Central memory CD4-positive, alpha-beta T cell (primary cell): ENCODE results near the gene GDPGP1.

Experiments used
- DNase-seq: peaks from one replicate; pipeline ENCODE4 v3.0.0; 2022

Gene GDPGP1

DNA sequence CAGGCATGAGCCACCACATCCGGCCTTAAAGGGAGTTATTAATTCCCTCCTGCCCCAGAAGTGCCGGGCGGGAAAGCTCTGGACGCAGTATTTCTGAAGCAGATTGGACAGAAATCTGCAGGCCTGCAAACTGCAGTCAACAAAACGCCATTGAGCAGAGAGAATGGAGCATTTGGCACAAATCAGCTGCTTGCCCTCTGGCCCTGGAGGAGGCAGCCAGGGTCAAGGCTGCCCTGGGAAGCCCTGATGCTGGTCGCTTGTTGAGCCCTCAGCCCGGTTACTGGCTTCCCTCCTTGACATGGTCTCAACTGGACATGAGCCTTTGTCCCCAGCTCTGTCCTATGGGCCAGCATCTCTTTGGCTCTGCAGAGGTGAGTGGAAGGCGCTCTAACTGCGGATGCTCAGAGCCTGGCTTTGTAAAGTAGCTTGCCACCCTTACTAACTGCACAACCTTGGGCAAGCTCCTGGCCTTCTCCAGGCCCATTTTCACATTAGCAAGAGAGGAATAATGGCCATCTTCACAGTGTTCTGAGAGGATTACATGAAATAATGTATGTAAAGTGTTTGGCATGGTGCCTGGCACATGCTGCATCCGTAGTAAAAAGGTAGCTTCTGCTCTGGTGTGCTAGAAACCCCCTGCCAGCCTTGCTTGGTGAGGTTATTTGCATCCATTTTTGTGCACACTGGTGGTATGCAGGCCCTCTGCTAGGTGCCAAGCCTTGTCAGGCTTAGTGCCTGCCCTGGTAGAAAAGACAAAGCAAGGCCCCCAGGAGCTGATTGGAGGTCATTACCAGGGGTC lies 28.8 kb upstream of the GDPGP1 start:
- no peak for DNase-seq

DNA sequence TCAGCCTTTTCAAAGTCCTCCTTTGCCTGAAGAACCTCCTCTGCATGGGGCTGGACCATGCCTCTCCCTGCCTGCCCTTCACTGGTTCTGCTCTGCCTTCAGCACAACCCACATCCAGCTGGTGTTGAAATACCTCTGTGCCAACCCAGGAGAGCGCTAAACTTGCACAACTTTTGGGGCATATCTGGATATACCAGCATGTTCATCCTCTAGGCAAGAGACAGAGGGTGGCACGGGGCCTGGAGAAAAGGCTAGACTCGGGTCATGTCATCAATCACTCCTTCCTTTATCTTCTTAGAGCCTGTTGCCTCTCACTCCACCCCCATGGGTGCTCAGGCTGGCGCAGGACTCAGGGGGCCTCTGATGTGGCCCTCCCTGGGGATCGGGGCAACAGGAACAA lies 28.1 kb upstream of the GDPGP1 start:
- DNase-seq, result no peak

DNA sequence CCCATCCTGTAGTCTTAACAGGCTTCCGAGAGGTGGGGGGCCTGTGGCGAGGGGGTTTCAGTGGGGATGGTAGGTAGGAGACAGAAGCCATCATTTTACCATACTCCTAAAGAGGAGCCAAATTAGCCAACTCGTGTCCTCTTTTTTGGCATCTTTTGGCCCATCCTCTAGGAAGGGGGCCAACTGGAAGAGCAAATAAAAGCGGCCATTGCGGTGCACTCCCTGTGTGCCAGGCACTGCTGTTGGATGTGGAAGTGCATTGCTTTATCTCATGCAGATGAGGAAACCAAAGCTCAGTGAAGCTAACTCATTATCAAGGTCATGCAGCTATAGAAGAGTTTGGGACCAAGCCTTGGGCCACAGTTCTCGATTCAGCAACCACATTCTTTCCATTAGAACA lies 26.8 kb upstream of the GDPGP1 start:
- DNase-seq, result no peak

DNA sequence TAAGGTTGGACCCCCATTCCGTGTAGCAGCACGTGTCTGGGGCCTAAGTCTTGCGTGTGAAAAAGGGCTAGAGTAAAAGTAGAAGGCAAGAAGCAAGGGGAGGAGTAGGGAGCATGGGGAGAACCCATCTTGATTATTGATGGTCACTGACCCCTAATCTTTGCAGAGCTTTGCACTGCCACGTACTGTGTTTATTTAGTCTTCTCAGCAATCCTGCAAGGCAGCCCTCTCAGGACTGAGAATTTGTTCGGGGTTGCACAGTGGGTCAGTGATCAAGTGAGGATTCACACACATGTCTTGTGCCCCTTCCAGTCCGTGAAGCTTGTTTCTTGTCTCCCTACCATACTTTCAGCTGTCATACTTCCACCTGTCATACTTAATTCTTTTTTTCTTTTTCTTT lies 25.7 kb upstream of the GDPGP1 start:
- DNase-seq, result no peak

DNA sequence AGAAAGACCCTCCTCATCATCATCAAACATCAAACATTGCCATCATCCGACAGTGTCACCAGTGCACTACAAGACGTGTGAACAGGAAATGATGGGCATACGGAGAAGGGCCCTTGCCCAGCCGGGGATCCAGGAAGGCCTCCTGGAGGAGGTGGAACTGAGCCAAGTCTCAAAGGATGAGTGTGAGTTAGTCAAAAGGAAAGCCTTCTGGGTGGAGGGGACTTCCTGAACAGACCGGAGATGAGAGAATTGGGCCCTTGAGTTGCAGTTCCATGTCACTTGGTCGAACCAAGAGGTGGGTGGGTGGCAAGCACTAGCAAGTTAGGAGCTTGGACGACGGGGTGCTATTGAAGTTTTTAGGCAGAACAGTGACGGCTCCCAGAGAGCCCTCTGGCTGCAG lies 24.4 kb upstream of the GDPGP1 start:
- no peak for DNase-seq

DNA sequence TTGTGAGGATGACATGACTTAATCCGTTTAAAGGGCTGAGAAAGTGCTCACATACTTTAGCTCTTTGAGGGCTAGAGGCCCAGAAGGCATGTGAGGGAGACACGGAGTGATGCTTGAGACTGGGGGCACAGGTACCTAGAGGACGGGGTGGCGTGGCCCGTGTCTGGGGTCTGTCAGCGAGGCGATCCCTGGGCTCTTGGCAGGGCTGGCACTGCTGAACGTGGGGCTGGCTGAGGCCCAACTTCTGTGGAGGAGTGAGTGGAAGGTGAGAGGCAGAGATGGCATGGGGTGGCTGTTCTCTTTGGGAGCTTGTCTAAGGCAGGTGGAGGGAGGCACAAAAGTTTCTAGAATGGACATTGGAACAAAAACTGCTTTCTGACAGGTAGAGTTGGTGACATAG lies 23.4 kb upstream of the GDPGP1 start:
- no peak for DNase-seq

DNA sequence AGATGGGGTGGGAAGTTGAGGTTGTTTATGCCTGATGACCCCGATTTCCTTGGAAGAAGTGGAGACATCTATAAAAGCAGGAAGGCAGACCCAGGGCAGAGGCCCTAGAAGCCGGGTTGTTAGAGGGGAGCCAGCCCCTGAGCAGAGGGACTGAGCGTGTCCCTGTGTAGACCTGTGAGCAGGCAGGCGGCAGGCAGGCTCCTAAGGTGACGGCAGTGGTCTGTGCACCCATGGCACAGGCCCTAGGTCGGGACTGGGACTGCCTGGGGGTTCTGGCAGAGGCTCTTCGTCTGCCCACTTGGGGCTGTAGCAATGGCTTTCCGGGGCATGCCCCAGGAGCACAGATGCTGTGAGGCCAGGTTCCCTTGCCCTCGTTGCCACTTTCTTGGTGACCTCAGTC lies 23.0 kb upstream of the GDPGP1 start:
- no peak for DNase-seq

DNA sequence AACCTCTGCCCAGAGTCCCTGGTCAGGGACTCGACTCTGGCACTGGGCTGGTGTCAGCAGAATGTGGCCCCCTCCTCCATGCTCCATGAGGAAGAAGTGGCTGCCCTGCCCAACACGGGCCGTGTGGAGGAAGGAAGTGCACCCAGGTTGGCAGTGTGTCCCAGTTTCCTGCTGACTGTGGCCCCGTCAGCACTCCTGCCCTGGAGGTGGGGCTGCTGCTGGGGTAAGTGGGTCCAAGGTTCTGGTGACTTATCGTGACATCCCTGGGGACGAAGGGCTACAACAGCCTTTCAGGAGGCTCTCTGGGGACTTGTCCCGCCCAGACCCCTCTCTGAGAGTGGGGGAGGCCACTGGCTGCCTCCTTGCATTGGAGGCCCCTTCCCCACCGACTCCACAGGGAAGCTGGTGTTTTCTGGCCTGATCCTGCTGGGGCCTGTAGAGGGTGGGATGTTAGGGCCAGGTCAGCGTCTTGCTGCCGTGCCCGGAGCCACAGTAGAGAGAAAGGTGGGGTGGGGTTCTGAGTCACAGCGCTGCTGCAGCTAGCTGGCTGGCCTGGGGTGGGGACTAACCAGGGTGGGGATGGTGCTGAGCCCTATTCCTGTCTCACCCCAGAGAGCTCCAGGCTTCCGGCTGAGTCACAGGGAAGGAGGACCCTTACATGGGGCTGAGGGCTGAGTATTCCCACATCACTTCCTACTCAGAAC lies 22.4 kb upstream of the GDPGP1 start:
- no peak for DNase-seq

DNA sequence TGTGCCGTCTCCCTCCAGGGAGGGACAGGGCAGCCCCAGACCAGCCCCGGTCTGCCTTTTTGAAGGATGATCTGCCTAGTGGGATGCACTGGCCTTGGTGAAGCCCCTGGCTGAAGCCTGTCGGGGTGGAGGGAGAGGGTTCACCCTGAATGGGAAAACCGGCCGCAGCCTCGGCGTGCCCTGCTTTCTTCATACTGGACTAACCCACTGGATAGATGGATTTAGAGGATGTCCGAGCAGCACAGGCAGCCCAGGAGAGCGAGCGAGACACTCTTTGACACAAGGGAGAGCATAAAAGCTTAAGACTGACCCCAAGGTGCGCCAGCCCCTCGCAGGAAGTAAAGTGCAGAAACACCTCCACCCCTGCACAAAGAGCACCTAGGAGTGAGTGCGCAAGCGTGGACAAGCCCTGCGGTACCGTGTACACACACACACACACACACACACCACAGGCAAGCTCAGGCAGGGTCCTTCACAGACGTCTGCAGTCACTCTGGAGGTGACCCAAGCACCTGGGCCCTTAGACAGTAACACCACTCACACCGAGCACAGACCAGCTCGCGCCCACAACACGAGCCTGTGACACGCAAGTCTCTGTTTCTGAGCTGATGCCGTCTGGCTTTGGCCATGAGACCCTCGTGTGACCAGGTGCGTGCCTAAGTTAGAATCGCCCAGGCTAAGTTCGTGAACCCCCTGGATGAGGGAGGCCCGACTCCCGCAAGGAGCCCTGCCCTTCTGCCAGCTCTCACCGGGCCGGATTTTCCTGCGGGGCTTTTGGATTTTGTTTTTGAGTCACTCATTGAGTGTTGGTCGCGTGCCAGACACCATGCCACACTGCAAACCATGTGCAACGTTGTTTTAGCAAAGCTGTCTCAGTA lies 21.5 kb upstream of the GDPGP1 start:
- no peak for DNase-seq

DNA sequence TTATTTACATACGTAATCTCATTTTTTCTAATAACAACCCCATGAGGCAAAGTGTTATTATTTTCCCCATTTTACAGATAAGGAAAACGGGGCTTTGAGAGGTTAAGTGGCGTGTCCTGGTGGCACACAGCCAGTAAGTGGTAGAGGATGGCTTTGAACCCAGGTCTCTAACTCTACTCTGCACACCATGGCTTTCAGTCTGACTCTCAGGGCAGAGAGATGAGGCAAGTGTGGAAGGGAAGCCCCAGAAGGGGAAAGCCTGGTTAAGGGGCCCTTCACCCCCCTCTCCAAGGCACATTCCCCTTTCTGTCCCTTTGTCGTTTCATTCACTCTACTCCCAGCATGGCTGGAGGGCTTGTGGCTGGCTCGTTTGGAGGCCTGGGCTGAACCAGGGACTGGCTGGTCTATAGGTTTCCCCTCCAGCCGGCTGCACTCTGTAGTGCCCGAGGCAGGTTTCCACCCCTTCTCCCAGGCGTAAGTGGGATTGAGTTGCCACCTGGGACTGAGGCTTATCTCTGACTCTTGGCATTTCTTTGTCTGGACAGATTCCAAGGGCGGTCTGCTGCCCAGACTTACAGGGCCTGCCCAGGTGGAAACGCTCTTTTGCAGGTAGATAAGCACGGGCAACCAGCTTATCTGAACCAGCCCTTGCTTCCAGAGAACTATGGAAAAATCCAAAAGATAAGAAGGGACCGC lies 20.7 kb upstream of the GDPGP1 start:
- DNase-seq, result no peak

DNA sequence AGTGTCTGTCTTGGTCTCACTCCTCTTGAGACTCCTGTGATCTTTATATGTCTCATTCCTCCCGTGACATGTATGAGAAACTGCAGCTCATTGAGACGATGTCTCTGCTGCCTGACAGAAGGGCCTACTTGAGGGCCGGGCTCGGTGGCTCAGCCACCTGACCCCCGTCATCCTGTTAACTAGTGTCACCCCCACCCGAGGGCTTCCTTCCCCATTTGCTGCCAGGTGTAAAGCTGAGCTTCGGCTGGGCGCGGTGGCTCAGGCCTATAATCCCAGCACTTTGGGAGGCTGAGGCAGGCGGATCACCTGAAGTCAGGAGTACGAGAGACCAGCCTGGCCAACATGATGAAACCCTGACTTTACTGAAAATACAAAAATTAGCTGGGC lies 20.2 kb upstream of the GDPGP1 start:
- DNase-seq, result no peak

DNA sequence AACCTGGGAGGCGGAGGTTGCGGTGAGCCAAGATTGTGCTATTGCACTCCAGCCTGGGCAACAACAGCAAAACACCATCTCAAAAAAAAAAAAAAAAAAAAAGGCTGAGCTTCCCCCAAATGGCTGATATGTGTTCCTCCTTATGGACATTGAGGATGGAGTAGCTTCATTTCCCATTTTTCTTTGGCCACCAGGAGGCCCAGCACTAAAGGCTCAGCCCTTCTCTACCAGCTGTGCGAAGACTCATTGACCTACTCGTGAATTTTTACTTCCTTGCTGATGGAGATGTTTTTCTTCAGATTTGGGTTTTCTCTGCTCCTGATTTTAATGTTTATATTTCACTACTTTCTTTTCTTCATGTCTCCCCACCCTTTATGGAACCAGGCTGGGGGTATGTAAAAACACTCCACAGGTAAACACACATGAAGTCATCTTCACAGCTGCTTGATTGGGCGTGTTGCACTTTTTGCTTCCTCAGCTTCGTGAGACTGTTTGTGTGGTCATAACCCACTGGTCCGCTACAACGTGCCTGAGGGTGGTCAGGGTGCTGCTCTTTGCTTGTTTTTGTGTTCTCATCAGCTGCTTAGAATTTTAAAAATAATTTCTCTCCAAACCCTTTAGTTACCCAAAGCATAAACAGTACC lies 19.3 kb upstream of the GDPGP1 start:
- no peak for DNase-seq

DNA sequence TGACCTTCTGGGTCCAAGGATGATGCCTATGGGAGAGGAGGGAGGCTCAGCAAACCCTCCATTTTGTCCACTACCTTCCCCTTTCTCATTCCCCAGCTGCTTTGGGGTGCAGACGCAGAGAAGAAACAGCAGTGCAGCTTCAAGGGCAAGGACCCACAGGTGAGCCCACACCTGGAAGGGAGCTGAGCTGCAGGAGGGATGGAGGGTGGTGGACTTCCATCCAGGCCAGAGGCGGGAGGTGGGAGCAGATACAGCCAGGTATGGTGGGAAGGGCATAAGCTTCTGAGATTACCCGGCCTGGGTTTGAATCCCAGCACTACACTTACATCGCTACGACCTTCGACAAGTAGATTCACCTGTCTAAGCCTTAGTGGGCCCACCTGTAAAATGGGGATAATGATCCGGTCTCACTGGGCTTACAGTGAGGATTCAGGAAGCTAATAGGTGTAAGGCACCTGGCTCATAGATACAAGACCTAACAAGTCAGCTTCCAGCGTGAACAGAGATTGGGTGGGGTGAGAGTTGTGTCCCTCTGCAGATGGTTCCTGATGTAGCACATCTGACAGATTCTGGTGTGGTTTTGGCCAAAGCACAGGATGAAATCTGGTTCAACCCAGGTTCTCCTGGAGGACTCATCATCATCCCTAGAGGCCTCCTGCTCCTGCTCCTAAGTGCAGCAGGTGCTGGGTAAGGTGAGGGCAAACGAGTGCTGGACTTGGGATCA lies 16.2 kb upstream of the GDPGP1 start:
- DNase-seq, result no peak

DNA sequence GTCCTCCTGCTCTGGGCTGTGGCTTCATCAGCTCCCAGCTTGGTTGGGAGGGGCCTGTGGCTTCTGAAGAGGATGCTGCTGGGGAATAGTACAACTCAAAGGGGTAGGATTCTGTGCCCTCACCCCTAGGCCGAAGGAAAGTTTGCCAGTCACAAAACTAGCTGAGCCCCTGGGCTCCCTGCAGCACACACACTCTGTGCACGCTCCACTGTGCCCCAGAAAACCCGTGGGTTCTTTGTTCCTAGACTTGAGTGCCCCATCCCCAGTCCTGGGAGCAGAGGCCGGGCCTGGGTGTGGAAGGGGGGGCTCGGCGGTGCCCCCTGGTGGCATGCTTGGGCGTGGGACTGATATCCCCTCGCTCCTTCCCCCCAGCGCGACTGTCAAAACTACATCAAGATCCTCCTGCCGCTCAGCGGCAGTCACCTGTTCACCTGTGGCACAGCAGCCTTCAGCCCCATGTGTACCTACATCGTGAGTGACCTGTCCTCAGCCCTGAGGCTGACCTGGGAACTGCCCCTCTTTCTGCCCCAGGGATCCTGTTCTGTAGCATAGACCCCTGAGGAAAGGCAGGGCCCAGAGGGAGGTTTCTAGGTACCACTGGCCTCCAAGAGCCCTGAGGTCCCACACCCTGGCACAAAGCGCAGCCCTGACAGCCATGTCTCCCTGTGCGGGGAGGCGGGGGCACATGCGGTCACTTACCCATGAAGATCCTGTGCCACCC lies 14.4 kb upstream of the GDPGP1 start:
- peak; percentile 45 for DNase-seq

DNA sequence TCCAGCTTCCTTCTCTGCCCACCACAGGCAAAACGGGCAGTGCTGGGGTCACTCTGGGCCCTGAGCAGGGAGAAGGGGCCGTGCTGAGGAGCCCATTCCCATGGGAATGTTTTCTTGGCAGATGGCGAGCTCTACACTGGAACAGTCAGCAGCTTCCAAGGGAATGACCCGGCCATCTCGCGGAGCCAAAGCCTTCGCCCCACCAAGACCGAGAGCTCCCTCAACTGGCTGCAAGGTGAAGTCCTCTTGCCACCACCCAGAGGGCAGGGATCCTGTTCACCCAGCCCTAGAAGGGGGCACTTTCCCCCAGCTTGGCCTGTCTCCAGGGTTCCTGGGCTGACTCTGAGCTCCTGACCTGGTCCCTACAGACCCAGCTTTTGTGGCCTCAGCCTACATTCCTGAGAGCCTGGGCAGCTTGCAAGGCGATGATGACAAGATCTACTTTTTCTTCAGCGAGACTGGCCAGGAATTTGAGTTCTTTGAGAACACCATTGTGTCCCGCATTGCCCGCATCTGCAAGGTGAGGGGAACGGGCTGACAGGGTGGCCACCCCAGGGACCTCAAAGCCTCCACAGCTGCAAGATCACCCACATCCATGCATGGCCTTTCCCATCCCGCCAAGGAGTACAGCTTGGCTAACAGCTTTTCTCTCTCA lies 12.6 kb upstream of the GDPGP1 start:
- DNase-seq, result no peak

DNA sequence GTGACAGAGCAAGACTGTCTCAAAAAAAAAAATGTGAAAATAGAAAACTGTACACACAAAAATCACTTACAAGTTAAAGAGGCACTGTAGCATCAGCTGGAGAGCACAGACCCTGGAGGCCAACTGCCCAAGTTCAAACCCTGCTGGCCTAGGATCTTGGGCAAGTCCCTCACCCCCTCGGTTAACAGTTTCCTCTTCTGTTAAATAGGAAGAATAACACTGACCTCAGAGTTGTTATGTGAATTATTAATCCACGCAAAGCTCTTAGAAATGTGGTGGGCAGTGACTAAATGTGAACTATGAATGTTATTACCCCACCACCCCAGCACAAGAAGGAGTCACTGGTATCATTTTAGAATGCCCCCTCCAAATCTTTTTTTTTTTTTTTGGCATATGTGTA lies 11.5 kb upstream of the GDPGP1 start:
- no peak for DNase-seq

DNA sequence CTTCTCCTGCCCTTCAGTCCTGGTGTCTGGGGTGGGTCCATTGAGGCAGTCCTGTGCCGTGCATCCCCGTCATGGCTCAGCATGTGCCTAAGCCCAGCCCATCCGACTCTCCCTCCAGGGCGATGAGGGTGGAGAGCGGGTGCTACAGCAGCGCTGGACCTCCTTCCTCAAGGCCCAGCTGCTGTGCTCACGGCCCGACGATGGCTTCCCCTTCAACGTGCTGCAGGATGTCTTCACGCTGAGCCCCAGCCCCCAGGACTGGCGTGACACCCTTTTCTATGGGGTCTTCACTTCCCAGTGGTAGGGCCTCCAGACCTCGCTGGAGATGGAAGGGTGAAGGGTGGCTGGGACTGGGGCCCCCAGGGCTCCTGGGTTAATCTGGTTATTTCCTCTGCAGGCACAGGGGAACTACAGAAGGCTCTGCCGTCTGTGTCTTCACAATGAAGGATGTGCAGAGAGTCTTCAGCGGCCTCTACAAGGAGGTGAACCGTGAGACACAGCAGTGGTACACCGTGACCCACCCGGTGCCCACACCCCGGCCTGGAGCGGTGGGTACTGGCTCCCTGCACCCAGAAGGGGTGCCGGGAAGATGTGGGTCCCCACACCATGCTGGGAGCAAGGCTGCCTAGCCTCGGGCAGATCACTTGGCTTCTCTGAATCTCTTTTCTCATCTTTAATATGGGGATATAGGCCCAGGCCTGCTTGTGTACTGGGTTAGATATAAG lies 10.4 kb upstream of the GDPGP1 start:
- DNase-seq, result no peak

DNA sequence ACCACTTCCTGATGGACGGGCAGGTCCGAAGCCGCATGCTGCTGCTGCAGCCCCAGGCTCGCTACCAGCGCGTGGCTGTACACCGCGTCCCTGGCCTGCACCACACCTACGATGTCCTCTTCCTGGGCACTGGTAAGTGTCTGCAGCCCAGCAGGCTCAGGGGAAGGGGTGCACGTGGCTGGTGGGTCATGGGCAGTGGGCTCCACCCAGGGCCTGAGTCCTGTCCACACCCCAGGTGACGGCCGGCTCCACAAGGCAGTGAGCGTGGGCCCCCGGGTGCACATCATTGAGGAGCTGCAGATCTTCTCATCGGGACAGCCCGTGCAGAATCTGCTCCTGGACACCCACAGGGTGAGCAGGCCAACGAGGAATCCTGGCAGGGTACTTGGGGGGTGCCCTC lies 9.0 kb upstream of the GDPGP1 start:
- DNase-seq, result no peak

DNA sequence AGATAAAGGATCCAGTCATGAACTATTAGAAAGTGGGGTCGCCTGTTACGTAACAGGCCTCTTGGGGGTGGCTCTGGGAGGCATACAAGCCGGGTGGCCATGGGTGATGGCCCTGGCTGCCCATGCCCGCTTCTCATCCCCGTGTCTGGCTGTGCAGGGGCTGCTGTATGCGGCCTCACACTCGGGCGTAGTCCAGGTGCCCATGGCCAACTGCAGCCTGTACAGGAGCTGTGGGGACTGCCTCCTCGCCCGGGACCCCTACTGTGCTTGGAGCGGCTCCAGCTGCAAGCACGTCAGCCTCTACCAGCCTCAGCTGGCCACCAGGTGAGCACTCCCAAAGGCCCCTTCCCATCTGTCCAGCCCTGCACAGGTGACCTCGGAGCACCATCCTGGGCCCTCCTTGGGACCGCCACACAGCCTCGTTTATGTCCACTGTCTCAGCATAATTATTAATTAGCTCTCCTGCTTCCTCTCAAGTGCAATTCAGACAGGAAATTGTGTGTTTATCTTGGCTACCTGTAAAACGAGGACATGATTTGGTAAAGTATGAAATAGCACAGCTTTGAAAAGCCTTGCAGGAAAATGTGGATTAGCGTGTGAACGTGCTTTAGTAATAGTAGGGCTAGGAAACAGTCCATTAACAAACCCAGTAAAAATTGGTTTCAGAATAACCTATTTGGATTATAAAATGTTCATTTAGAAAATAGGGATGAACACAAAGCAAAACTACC lies 8.3 kb upstream of the GDPGP1 start:
- DNase-seq, result no peak
